CD4-positive, CD25-positive, alpha-beta regulatory T cell (primary cell): ENCODE data around the gene WDR76. TPM values are rescaled to one million over a fixed set of nuclear protein-coding genes. Genes with fewer than 3 reads are reported as not detected.
"Not testable (repeated sequence)": the region's sequence is repeated elsewhere in the genome, so short reads cannot be mapped to it uniquely, and the experiment has no call there.

Experiments used
- ATAC-seq, 2 donors: fragments of 150-1000 bp; cut with Tn5 transposase; one replicate each; pipeline ENCODE4 v1.10.0; 2021; ENCODE audit warnings: low read depth in 2 of 2, moderate number of reproducible peaks in 2 of 2, moderate library complexity in 1 of 2
- DNase-seq, 3 donors: peaks; one replicate each; pipeline versions ENCODE4 v3.0.0 to v3.0.0-alpha.2; 2012 to 2022; ENCODE audit warnings: mixed read lengths in 1 of 3
- H3K27ac ChIP-seq: one replicate; pipeline ENCODE4 v1.7.0; 2013; ENCODE audit warnings: mild to moderate bottlenecking, low read length; ENCODE audit not compliant: insufficient read depth, poor library complexity, severe bottlenecking
- H3K27me3 ChIP-seq: one replicate; pipeline ENCODE4 v1.7.0; 2013; ENCODE audit warnings: low read length; ENCODE audit not compliant: control insufficient read depth, insufficient read depth
- H3K36me3 ChIP-seq: one replicate; pipeline ENCODE4 v1.7.0; 2013; ENCODE audit warnings: mild to moderate bottlenecking, low read length, moderate library complexity; ENCODE audit not compliant: control insufficient read depth, insufficient read depth
- H3K4me1 ChIP-seq: 2 replicates; pipeline ENCODE4 v1.7.0; 2013; ENCODE audit warnings: mild to moderate bottlenecking, low read length; ENCODE audit not compliant: insufficient read depth, control insufficient read depth, poor library complexity, severe bottlenecking
- H3K4me3 ChIP-seq: one replicate; pipeline ENCODE4 v1.7.0; 2013; ENCODE audit warnings: low read depth, mild to moderate bottlenecking, low read length, moderate library complexity
- H3K9me3 ChIP-seq, 2 experiments: 1 replicate in 1 of 2; 2 replicates in 1 of 2; pipeline ENCODE4 v1.7.0; 2013; ENCODE audit warnings: low read length in 2 of 2, mild to moderate bottlenecking in 1 of 2, moderate library complexity in 1 of 2; ENCODE audit not compliant: control insufficient read depth in 2 of 2
- H3K27ac Mint-ChIP-seq, 3 donors: one replicate each; pipeline ENCODE4 v1.8.0; 2020 to 2022; ENCODE audit warnings: mild to moderate bottlenecking in 3 of 3, mixed read lengths in 3 of 3, moderate library complexity in 2 of 3
- H3K27me3 Mint-ChIP-seq: one replicate; pipeline ENCODE4 v1.8.0; 2022; ENCODE audit warnings: mild to moderate bottlenecking, mixed read lengths
- H3K36me3 Mint-ChIP-seq: one replicate; pipeline ENCODE4 v1.8.0; 2020; ENCODE audit warnings: mixed read lengths
- H3K4me1 Mint-ChIP-seq, 4 donors: one replicate each; pipeline ENCODE4 v1.8.0; 2020 to 2022; ENCODE audit warnings: mixed read lengths in 4 of 4, mild to moderate bottlenecking in 1 of 4
- H3K4me3 Mint-ChIP-seq, 4 donors: one replicate each; pipeline ENCODE4 v1.8.0; 2020 to 2022; ENCODE audit warnings: mild to moderate bottlenecking in 4 of 4, mixed read lengths in 4 of 4, moderate library complexity in 3 of 4
- H3K9me3 Mint-ChIP-seq, 7 donors: one replicate each; pipeline ENCODE4 v1.8.0; 2020 to 2022; ENCODE audit warnings: mixed read lengths in 7 of 7, mild to moderate bottlenecking in 3 of 7, moderate library complexity in 2 of 7
- polyA plus RNA-seq, 4 donors: library from polyadenylated mRNA; unstranded; fragments of 300-500 nt; fragmentation: Illumina TruSeq; gene quantifications; one replicate each; pipeline ENCODE4 v1.2.3, GENCODE V29; 2021
- total RNA-seq: library from RNA; stranded (reverse); gene quantifications from one replicate; pipeline ENCODE4 v1.2.3, GENCODE V29; 2022

WDR76 gene
- total and polyA plus RNA-seq, 5 donors from 2014 or later = 12.1 to 14.1 (median 12.4) TPM

GRCh38 chr15:43845421-43845820 is 18.6 kb downstream of the WDR76 start:
- H3K27ac ChIP-seq = no peak overlapping the region
- no peaks in the 10 kb centered on the region for H3K4me1 ChIP-seq
- H3K36me3 ChIP-seq = peaks cover 40% of the 10 kb centered on the region
- no peak for ATAC-seq
- no peaks in the 10 kb centered on the region for H3K9me3 ChIP-seq
- H3K27ac Mint-ChIP-seq = no peak overlapping the region
- no peak for DNase-seq
- H3K36me3 Mint-ChIP-seq = peaks cover 20% of the 10 kb centered on the region
- peaks cover 0 to 6% (median 1%) of the 10 kb centered on the region in 4 donors for H3K4me1 Mint-ChIP-seq
- no peak overlapping the region for H3K4me3 ChIP-seq
- H3K9me3 Mint-ChIP-seq = no peaks in the 10 kb centered on the region
- H3K27me3 ChIP-seq = no peaks in the 10 kb centered on the region
- H3K4me3 Mint-ChIP-seq = no peak overlapping the region
- no peaks in the 10 kb centered on the region for H3K27me3 Mint-ChIP-seq

- no peak overlapping the region for H3K4me3 ChIP-seq
- H3K4me3 Mint-ChIP-seq = no peak overlapping the region
- H3K9me3 Mint-ChIP-seq = no peaks in the 10 kb centered on the region
- no peak for ATAC-seq
- no peak overlapping the region for H3K27ac Mint-ChIP-seq
- no peak for DNase-seq
- no peaks in the 10 kb centered on the region for H3K9me3 ChIP-seq
- H3K27me3 ChIP-seq = no peaks in the 10 kb centered on the region
- H3K4me1 Mint-ChIP-seq = peaks cover 0 to 6% (median 0%) of the 10 kb centered on the region in 4 donors
- H3K27ac ChIP-seq = no peak overlapping the region
- no peaks in the 10 kb centered on the region for H3K4me1 ChIP-seq
- H3K36me3 Mint-ChIP-seq = peaks cover 32% of the 10 kb centered on the region
- H3K36me3 ChIP-seq = peaks cover 38% of the 10 kb centered on the region
- no peaks in the 10 kb centered on the region for H3K27me3 Mint-ChIP-seq
These were observed 24.4 kb downstream of the WDR76 start for GRCh38 chr15:43851251-43851650.

GRCh38 chr15:43852607-43853006 is 25.8 kb downstream of the WDR76 start:
- Histone ChIP-seq H3K9me3 (no peaks in the 10 kb centered on the region), H3K4me3 (no peak overlapping the region), H3K4me1 (no peaks in the 10 kb centered on the region), H3K36me3 (peaks cover 39% of the 10 kb centered on the region), H3K27ac (no peak overlapping the region), H3K27me3 (no peaks in the 10 kb centered on the region)
- Mint-ChIP-seq H3K27me3 (no peaks in the 10 kb centered on the region), H3K4me1 (peaks cover 0 to 9% (median 0%) of the 10 kb centered on the region in 4 donors), H3K27ac (no peak overlapping the region), H3K9me3 (no peaks in the 10 kb centered on the region), H3K4me3 (peak overlapping the region in 1 of 4 donors; percentile 54), H3K36me3 (peaks cover 40% of the 10 kb centered on the region)
- ATAC-seq (no peak), DNase-seq (no peak)

GRCh38 chr15:43854801-43855200 is 28.0 kb downstream of the WDR76 start:
- Mint-ChIP-seq H3K4me3 (no peak overlapping the region), H3K9me3 (no peaks in the 10 kb centered on the region), H3K4me1 (peaks cover 0 to 9% (median 0%) of the 10 kb centered on the region in 4 donors), H3K36me3 (peaks cover 48% of the 10 kb centered on the region), H3K27me3 (no peaks in the 10 kb centered on the region), H3K27ac (peak overlapping the region in 1 of 3 donors; percentile 62)
- no peaks in the 10 kb centered on the region for H3K27me3 ChIP-seq
- peaks cover 50% of the 10 kb centered on the region for H3K36me3 ChIP-seq
- ATAC-seq (no peak), DNase-seq (no peak)
- H3K4me1 ChIP-seq = no peaks in the 10 kb centered on the region
- H3K27ac ChIP-seq = no peak overlapping the region
- H3K4me3 ChIP-seq = no peak overlapping the region
- H3K9me3 ChIP-seq = no peaks in the 10 kb centered on the region

- Mint-ChIP-seq H3K27ac (peak overlapping the region in 2 of 3 donors; percentile 23 to 27), H3K36me3 (peaks cover 41% of the 10 kb centered on the region)
These were observed 32.7 kb downstream of the WDR76 start for GRCh38 chr15:43859546-43859945.

GRCh38 chr15:43866636-43867035 is 39.8 kb downstream of the WDR76 start:
- not testable (repeated sequence) for H3K4me3 Mint-ChIP-seq, H3K4me3 ChIP-seq, H3K27ac ChIP-seq, H3K9me3 Mint-ChIP-seq, ATAC-seq, H3K9me3 ChIP-seq, H3K4me1 Mint-ChIP-seq, H3K27me3 ChIP-seq, H3K4me1 ChIP-seq, H3K27me3 Mint-ChIP-seq, DNase-seq
- peak overlapping the region in 1 of 3 donors; percentile 66 for H3K27ac Mint-ChIP-seq
- H3K36me3 ChIP-seq = peaks cover 20% of the 10 kb centered on the region
- peaks cover 27% of the 10 kb centered on the region for H3K36me3 Mint-ChIP-seq

More at GRCh38 chr15:43859546-43859945, 32.7 kb downstream of the WDR76 start:
- Mint-ChIP-seq H3K27me3 (no peaks in the 10 kb centered on the region), H3K9me3 (no peaks in the 10 kb centered on the region), H3K4me3 (no peak overlapping the region), H3K4me1 (peaks cover 0 to 9% (median 0%) of the 10 kb centered on the region in 4 donors)
- no peaks in the 10 kb centered on the region for H3K27me3 ChIP-seq
- H3K9me3 ChIP-seq = no peaks in the 10 kb centered on the region
- H3K36me3 ChIP-seq = peaks cover 46% of the 10 kb centered on the region
- H3K27ac ChIP-seq = no peak overlapping the region
- no peak for DNase-seq
- ATAC-seq = no peak
- no peaks in the 10 kb centered on the region for H3K4me1 ChIP-seq
- H3K4me3 ChIP-seq = no peak overlapping the region

GRCh38 chr15:43867096-43867495 is 40.3 kb downstream of the WDR76 start:
- Mint-ChIP-seq H3K4me3 (no peak overlapping the region), H3K4me1 (no peaks in the 10 kb centered on the region), H3K27me3 (no peaks in the 10 kb centered on the region), H3K27ac (no peak overlapping the region), H3K9me3 (no peaks in the 10 kb centered on the region), H3K36me3 (peaks cover 28% of the 10 kb centered on the region)
- Histone ChIP-seq H3K4me1 (no peaks in the 10 kb centered on the region), H3K27me3 (no peaks in the 10 kb centered on the region), H3K4me3 (no peak overlapping the region), H3K9me3 (no peaks in the 10 kb centered on the region), H3K36me3 (peaks cover 20% of the 10 kb centered on the region), H3K27ac (no peak overlapping the region)
- ATAC-seq (no peak), DNase-seq (no peak)

GRCh38 chr15:43868406-43868805 is 41.6 kb downstream of the WDR76 start:
- no peak overlapping the region for H3K4me3 ChIP-seq
- no peak for ATAC-seq
- H3K4me3 Mint-ChIP-seq = no peak overlapping the region
- H3K27ac ChIP-seq = no peak overlapping the region
- H3K9me3 ChIP-seq = no peaks in the 10 kb centered on the region
- H3K4me1 ChIP-seq = no peaks in the 10 kb centered on the region
- no peak for DNase-seq
- no peaks in the 10 kb centered on the region for H3K4me1 Mint-ChIP-seq
- H3K27ac Mint-ChIP-seq = no peak overlapping the region
- H3K9me3 Mint-ChIP-seq = no peaks in the 10 kb centered on the region
- no peaks in the 10 kb centered on the region for H3K27me3 Mint-ChIP-seq
- no peaks in the 10 kb centered on the region for H3K27me3 ChIP-seq
- peaks cover 32% of the 10 kb centered on the region for H3K36me3 Mint-ChIP-seq
- peaks cover 18% of the 10 kb centered on the region for H3K36me3 ChIP-seq
